ENCODE measurements around the gene GTF3C1.

DNA sequence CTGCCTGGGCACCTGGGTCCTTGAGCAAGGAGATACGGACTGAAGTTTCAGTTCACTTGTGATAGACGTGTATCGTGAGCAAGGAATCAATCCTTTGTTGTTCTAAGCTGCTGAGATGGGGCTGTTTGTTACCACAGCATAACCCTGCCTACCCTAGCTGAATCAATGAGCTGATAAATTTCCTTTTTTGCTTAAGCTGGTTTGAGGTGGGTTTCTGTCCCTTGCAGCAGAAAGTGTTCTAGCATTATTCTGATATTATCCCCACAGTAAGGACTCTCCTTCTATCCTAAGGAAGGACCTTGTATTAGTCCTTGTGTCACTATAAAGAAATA lies 96.3 kb downstream of the GTF3C1 start:
- TF ChIP-seq EZH2phosphoT487 (IDR thresholded peaks at IDR 0.05; ENCODE audit: insufficient read depth, low read depth): no peak
- no peak for TF ChIP-seq EZH2 (IDR thresholded peaks at IDR 0.05; ENCODE audit: insufficient read depth, poor library complexity, severe bottlenecking)
